Astrocyte of the spinal cord (primary cell): ENCODE measurements around the gene MACROD2.

Source experiments
- DNase-seq: peaks from one replicate; pipeline ENCODE4 v3.0.0; 2011; ENCODE audit warnings: low read depth, low spot score
- H3K4me3 ChIP-seq: 2 replicates; pipeline ENCODE4 v1.5.1; 2011; ENCODE audit warnings: low read depth, mild to moderate bottlenecking, low read length, moderate library complexity
- CTCF ChIP-seq: IDR thresholded peaks from 2 replicates; pipeline ENCODE4 v1.5.1; 2012; ENCODE audit warnings: low read depth, mild to moderate bottlenecking, low read length, inconsistent platforms
- in situ Hi-C: cut with HindIII; loops from 2 replicates; pipeline ENCODE4 v1.10.0; 2017; ENCODE audit warnings: low sequenced_read_pairs

Gene MACROD2

DNA sequence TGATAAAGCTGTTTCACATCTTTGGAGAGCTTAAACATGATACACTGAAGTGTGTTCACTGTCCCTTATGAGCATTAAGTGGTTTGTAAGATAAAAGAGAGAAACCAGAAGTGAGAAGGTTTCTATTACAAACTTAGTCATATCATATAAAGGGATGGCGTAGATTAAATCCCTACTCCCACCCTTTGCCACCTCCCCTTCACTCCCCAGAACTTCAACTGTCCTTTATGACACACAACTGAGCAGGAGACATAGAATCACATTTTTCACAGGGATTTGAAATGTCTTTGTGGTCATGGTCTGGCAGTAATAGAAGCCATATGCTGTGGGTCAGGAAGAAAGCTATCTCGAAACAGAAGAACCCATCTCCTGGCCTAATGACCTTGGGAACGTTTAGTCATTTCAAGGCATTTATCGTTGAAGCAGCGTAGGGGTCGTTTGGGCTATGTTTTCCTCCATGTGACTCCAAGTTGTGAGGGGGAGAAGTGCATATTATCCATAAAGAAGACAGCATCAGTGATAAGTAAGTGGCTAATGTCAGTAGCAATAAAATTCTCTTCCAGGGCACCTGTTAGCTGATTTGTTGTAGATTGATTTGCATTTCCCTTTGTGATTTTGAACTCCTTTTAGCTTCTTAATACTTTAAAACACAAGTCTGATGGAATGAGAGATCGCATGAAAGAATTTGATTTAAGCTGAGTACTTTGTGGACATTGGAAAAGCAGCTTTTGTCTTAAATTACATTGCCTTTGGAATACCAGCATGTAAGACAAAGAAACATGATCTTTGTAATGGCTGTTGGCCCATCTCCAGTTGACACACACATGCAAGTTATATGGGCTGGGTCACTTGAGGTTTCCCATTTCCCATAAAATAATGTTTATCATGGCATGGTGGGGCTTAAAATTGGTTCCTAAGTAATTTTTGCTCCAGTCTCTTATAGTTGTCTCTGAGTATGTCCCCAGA is 843.6 kb downstream of the MACROD2 start:
- TF ChIP-seq CTCF = no peak
- peak; percentile 42 for DNase-seq
- H3K4me3 ChIP-seq = no peak overlapping the region
- in situ Hi-C loops = no loop called here

DNA sequence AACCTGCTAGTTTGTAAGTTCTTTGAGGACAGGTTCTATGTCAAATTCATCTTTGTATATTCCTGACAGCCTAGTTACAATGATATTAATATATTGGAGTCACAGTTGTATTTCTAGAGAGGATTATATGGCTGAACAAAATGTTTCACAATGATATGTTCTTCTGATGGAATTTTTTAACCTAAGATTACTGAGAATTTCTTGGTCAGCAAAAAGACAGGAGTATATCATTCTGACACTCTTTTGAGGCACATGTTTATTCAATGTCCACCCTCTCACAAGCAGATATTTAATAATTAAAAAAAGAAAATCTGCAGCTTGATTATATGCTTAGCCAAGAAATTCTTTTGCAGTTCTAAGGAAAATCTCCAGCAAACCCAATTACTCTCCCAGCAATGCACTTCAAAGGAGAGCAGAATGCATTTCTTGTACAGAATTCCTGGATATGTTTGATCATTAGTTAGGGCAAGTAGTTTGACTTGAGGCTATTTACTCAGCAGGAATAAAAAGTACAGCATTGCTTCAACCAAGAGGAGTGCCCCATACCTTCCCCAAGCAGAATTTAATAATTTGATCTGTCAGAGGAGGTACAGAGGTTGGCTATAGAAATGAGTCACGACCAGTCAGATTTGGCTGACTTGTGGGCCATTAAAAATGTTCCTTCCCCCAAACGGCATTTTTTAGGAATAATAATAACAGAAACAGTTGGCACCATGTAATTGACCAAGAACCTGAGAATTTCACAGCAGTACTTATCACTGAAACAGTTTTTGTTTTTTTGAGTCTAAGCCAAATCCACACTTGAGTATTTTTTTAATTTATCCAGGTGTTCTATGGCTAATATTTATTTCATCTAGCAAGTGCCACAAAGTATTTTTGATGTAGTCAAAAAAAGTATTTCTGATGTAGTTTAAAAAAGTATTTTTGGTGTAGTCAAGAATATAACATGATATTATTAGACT is 850.2 kb downstream of the MACROD2 start:
- no peak for DNase-seq
- in situ Hi-C loops = no loop called here
- no peak for TF ChIP-seq CTCF
- H3K4me3 ChIP-seq = no peak overlapping the region

DNA sequence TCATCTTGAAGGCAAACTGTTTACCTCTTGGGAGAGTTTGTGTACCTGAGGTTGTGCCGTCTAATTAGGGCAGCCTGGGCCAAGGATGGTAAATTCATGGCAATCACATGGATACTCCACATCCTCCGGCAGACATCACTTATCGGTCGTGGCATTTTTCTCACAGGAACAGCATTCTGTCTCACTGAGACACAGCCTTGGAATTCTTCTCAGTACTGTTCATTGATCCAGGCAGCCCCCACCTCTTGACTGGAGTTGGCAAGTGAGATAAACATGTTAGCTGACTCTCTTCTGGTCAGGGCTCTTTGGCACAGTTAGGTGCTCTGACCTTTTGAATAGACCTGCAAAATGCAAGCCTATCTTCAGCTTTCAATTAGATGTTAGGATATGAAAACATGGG is 853.5 kb downstream of the MACROD2 start:
- in situ Hi-C loops = no loop called here
- TF ChIP-seq CTCF = no peak
- no peak for DNase-seq
- no peak overlapping the region for H3K4me3 ChIP-seq

- DNase-seq = no peak
- no peak overlapping the region for H3K4me3 ChIP-seq
- in situ Hi-C loops = no loop called here
- no peak for TF ChIP-seq CTCF
These were observed 857.8 kb downstream of the MACROD2 start for GRCh38 chr20:14853079-14853478.

DNA sequence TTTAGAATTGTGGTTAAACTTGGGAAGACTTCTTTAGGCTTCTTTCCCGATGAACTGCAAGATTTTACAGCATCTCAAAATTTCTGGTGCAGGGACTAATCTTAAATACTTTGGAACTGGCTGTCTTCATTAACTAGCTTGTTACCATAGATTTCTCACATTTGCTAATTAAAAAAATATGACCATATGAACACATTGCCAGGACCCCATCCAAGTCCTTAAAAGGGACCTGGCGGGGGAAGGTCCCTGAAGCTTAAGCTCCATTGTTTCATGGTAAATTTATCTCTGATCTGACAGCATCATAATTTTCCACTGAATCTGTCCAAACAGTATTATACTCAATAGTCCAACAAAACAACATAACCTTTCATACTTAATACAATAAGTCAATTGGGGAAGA is 859.9 kb downstream of the MACROD2 start:
- in situ Hi-C loops = no loop called here
- no peak for TF ChIP-seq CTCF
- DNase-seq = no peak
- H3K4me3 ChIP-seq = no peak overlapping the region

GRCh38 chr20:14859627-14860026 is 864.3 kb downstream of the MACROD2 start:
- H3K4me3 ChIP-seq = no peak overlapping the region
- no peak for DNase-seq
- TF ChIP-seq CTCF = no peak
- in situ Hi-C loops = no loop called here
